Measurements from ENCODE around the gene ELOA2. TPM values are rescaled to one million over a fixed set of nuclear protein-coding genes. Genes with fewer than 3 reads are reported as not detected.

Gene ELOA2
- total and polyA plus RNA-seq, 3 experiments from 2014 or later = not detected

Other genes with a start within 250 kb of the ELOA2 start
- 10 to 100 TPM; 25.1 to 25.8 TPM for gene PIAS2, start 118.1 kb downstream of the ELOA2 start, total RNA-seq
- 18.6 TPM for gene PIAS2, start 118.1 kb downstream of the ELOA2 start, polyA plus RNA-seq
- under 1 TPM; 0.82 to 0.98 TPM for gene KATNAL2, start 118.0 kb downstream of the ELOA2 start, total RNA-seq
- 0.54 TPM for gene KATNAL2, start 118.0 kb downstream of the ELOA2 start, polyA plus RNA-seq
- 10 to 100 TPM; 25.6 to 27.3 TPM for gene HDHD2, start 114.9 kb upstream of the ELOA2 start, total RNA-seq
- gene HDHD2, start 114.9 kb upstream of the ELOA2 start, polyA plus RNA-seq = 45.7 TPM
- gene IER3IP1, start 140.7 kb upstream of the ELOA2 start, total RNA-seq = 10 to 100 TPM; 15.6 to 19.0 TPM
- gene IER3IP1, start 140.7 kb upstream of the ELOA2 start, polyA plus RNA-seq = 20.9 TPM
- not detected for gene SKOR2, start 216.0 kb upstream of the ELOA2 start, total RNA-seq
- not detected for gene SKOR2, start 216.0 kb upstream of the ELOA2 start, polyA plus RNA-seq